Uterus (tissue), 4 donors: ENCODE results near the gene CCDC50. TPM values are rescaled to one million over a fixed set of nuclear protein-coding genes. Genes with fewer than 3 reads are reported as not detected.

Experiments used
- DNase-seq, 2 donors: peaks; one replicate each; pipeline ENCODE4 v3.0.0-alpha.2; 2019 to 2020
- H3K27ac ChIP-seq, 2 donors: fragments of 200-600 bp; sonication (generic); 1 replicate in 1 of 2; 2 replicates in 1 of 2; pipeline ENCODE4 v1.5.1; 2016 to 2018
- H3K27me3 ChIP-seq, 2 donors: fragments of 200-600 bp; sonication (generic); one replicate each; pipeline ENCODE4 v1.5.1; 2018 to 2019; ENCODE audit warnings: control low read depth in 1 of 2
- H3K36me3 ChIP-seq, 2 donors: fragments of 200-600 bp; sonication (generic); one replicate each; pipeline ENCODE4 v1.5.1; 2019; ENCODE audit warnings: control low read depth in 1 of 2
- H3K4me1 ChIP-seq, 2 donors: fragments of 200-600 bp; sonication (generic); one replicate each; pipeline ENCODE4 v1.5.1; 2018 to 2019; ENCODE audit warnings: control low read depth in 1 of 2
- H3K4me3 ChIP-seq, 2 donors: fragments of 200-600 bp; sonication (generic); 1 replicate in 1 of 2; 2 replicates in 1 of 2; pipeline ENCODE4 v1.5.1; 2018 to 2019; ENCODE audit warnings: mild to moderate bottlenecking in 1 of 2
- H3K9me3 ChIP-seq, 2 donors: fragments of 200-600 bp; sonication (generic); one replicate each; pipeline ENCODE4 v1.5.1; 2019; ENCODE audit warnings: control low read depth in 1 of 2
- POLR2A ChIP-seq, 2 donors: fragments of 450-650 bp; IDR thresholded peaks; one replicate each; pipeline ENCODE4 v1.6.1; 2016; ENCODE audit warnings: antibody characterized with exemption in 2 of 2, mild to moderate bottlenecking in 1 of 2, moderate library complexity in 1 of 2
- intact Hi-C: fragments of 100-400 bp; cut with DNase I; formaldehyde crosslinking; loops from one replicate; pipeline ENCODE4 v1.15.1; 2023; ENCODE audit warnings: low total_unique reads
- total RNA-seq, 4 donors: library from RNA; depleted of rRNA in 3 of 4; stranded (reverse); fragments of >200 nt in 3 of 4; gene quantifications; one replicate each; pipeline versions ENCODE4 v1.1.0 to v1.2.4, GENCODE V29; 2014 to 2023
- TF ChIP-seq, protein P1 (sequence below), 4 experiments: fragments of 200-600 bp in 2 of 4; fragments of 450-650 bp in 2 of 4; sonication (generic) in 2 of 4; IDR thresholded peaks; one replicate each; pipeline ENCODE4 v1.5.1; 2016 to 2019; ENCODE audit warnings: antibody characterized with exemption in 4 of 4, mild to moderate bottlenecking in 2 of 4, moderate library complexity in 1 of 4
- donor health status: DM: yes; HTN: yes; CAD: no.

The CCDC50 gene
- total RNA-seq, 4 donors from 2014 or later: 68.4 to 342 (median 96.1) TPM

DNA sequence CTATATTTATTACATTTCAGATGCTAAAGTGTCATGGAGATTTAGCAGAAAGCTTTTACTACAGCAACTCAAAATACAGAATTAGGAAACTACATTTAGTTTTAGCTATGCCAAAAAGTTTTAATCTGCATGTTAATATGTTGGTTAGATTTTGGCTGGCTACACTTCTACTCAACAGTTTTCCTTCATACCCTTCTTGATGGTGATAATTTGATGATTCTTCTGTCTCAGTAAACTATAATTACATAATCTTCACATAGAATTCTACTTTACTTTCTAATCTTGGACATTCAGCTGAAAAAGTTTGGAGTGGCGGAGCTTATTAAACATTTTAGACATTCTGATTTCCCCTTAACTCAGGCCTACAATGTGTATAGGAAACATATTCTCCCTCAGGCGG, 11.2 kb downstream of the CCDC50 start:
- intact Hi-C loops: no loop called here
- no peak overlapping the region for H3K4me3 ChIP-seq
- no peaks in the 10 kb centered on the region for H3K27me3 ChIP-seq
- no peaks in the 10 kb centered on the region for H3K36me3 ChIP-seq
- no peaks in the 10 kb centered on the region for H3K9me3 ChIP-seq
- peaks cover 0 to 11% of the 10 kb centered on the region in 2 donors for H3K4me1 ChIP-seq
- DNase-seq: no peak
- no peak for TF ChIP-seq POLR2A (IDR thresholded peaks at IDR 0.05)
- TF ChIP-seq, protein P1, sequence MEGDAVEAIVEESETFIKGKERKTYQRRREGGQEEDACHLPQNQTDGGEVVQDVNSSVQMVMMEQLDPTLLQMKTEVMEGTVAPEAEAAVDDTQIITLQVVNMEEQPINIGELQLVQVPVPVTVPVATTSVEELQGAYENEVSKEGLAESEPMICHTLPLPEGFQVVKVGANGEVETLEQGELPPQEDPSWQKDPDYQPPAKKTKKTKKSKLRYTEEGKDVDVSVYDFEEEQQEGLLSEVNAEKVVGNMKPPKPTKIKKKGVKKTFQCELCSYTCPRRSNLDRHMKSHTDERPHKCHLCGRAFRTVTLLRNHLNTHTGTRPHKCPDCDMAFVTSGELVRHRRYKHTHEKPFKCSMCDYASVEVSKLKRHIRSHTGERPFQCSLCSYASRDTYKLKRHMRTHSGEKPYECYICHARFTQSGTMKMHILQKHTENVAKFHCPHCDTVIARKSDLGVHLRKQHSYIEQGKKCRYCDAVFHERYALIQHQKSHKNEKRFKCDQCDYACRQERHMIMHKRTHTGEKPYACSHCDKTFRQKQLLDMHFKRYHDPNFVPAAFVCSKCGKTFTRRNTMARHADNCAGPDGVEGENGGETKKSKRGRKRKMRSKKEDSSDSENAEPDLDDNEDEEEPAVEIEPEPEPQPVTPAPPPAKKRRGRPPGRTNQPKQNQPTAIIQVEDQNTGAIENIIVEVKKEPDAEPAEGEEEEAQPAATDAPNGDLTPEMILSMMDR (IDR thresholded peaks at IDR 0.05): no peak
- no peak overlapping the region for H3K27ac ChIP-seq

DNA sequence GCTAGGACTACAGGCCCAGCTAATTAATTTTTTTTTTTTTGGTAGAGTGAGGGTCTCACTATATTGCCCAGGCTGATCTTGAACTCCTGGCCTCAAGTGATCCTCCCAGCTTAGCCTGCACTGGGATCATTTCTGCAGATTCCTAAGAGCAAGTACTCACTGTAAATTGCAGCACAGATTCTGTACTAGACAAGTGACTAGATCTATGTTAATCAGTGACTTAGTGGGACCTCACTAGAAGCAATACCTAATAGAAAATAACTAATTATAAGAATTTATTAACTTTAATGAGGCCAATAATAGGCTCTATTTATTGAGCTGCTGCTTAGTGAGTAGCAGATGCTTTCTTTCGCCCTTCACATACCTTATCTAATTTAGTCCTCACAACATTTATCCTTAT, 11.8 kb downstream of the CCDC50 start:
- intact Hi-C loops: no loop called here
- no peaks in the 10 kb centered on the region for H3K36me3 ChIP-seq
- DNase-seq: no peak
- H3K9me3 ChIP-seq: no peaks in the 10 kb centered on the region
- H3K27me3 ChIP-seq: no peaks in the 10 kb centered on the region
- peaks cover 0 to 11% of the 10 kb centered on the region in 2 donors for H3K4me1 ChIP-seq
- H3K4me3 ChIP-seq: no peak overlapping the region
- TF ChIP-seq, protein P1 (IDR thresholded peaks at IDR 0.05): no peak
- TF ChIP-seq POLR2A (IDR thresholded peaks at IDR 0.05): no peak
- H3K27ac ChIP-seq: no peak overlapping the region

DNA sequence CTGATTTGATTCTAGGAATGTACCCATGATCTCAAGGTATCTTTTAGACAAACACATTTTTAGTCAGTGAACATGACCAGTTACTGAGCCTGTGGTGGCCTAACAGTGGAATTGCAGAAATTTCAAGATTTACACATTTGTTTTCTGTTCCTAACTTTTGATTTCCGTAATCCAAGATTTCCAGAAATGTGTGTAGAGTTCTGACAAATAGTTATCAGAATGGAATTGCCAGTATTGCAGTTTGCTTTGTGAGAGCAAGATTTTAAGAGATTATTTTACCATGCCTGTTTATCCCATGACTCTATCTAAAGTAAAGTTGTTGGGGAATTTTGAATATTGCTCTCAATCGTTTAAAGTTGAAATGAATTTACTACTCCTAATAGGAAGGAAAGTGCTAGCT, 12.8 kb downstream of the CCDC50 start:
- TF ChIP-seq, protein P1 (IDR thresholded peaks at IDR 0.05): no peak
- no peak for TF ChIP-seq POLR2A (IDR thresholded peaks at IDR 0.05)
- Histone ChIP-seq H3K4me1 (peaks cover 0 to 11% of the 10 kb centered on the region in 2 donors), H3K4me3 (no peak overlapping the region)

DNA sequence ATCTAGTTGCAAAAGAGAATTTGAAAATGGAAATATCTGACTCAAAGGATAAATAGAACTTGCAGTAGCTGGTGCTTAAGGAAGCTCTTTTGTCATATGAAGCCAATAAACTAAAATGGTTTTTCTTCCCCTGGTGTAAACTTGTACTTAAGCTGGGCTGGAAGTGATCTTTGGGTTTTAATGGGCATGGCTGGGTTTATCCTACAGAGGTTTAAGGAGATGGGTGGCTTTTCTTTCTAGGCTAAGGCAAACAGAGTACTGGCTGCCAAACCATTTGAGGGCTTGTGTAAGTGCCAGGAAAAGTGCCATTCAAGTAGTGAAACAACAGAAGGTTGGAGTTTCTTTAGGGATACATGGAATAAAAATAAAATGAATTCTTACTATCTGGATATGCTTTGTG, 13.2 kb downstream of the CCDC50 start:
- intact Hi-C loops: no loop called here
- H3K27me3 ChIP-seq: no peaks in the 10 kb centered on the region
- peaks cover 0 to 11% of the 10 kb centered on the region in 2 donors for H3K4me1 ChIP-seq
- no peak overlapping the region for H3K27ac ChIP-seq
- no peaks in the 10 kb centered on the region for H3K36me3 ChIP-seq
- H3K4me3 ChIP-seq: no peak overlapping the region
- TF ChIP-seq, protein P1 (IDR thresholded peaks at IDR 0.05): no peak
- TF ChIP-seq POLR2A (IDR thresholded peaks at IDR 0.05): no peak
- H3K9me3 ChIP-seq: no peaks in the 10 kb centered on the region
- no peak for DNase-seq

More for the DNA sequence above, 12.8 kb downstream of the CCDC50 start:
- no peaks in the 10 kb centered on the region for H3K9me3 ChIP-seq
- H3K27ac ChIP-seq: no peak overlapping the region
- H3K27me3 ChIP-seq: no peaks in the 10 kb centered on the region
- H3K36me3 ChIP-seq: no peaks in the 10 kb centered on the region
- DNase-seq: no peak
- intact Hi-C loops: no loop called here

DNA sequence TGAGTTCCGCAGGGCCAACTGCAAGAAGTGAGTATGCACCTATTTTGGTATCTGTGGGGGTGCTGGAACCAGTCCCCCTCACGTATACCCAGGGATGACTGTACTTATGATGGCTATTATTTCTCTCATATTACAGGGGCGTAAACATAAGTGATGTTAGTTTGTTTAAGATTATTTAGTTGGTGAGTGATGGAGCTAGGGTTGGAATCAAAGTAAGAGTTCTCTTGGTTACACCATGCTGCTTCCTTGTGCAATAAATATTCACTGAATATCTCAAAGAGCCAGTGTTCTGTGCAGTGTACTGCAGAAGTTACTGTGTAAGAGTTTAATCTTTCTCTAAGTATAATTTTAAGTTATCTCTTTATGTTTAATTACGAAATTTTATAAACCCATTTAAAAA, 13.9 kb downstream of the CCDC50 start:
- intact Hi-C loops: no loop called here

More for the DNA sequence above, 13.9 kb downstream of the CCDC50 start:
- no peaks in the 10 kb centered on the region for H3K36me3 ChIP-seq
- DNase-seq: no peak
- H3K27ac ChIP-seq: no peak overlapping the region
- H3K27me3 ChIP-seq: no peaks in the 10 kb centered on the region
- no peak overlapping the region for H3K4me3 ChIP-seq
- peaks cover 0 to 11% of the 10 kb centered on the region in 2 donors for H3K4me1 ChIP-seq
- H3K9me3 ChIP-seq: no peaks in the 10 kb centered on the region
- TF ChIP-seq, protein P1 (IDR thresholded peaks at IDR 0.05): no peak
- no peak for TF ChIP-seq POLR2A (IDR thresholded peaks at IDR 0.05)
